ENCODE results near the gene KCNK17.

KCNK17 gene

DNA sequence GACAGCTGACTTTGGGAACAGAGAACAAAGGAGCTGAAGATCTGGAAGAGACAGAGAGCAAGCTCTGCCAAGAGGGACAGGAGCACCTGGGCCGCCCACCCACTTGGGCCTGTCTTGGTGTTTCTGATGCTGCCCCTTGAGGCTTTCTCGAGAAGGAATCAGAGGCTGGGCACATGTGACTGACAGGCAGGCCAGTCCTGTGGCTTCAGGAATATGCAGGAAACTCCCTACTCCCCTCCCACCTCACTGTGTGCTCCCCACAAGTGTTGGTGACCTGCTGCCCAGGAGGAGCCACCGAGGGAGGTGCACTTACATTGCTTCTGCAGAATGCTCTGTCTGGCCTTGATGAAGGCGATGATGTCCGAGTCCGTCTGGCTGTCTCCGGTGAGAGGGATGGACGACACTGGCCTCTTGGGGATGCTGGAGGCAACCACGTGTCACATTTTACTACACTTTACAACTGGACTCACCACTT lies 29.2 kb upstream of the KCNK17 start:
- no peak for TF ChIP-seq ZFX (IDR thresholded peaks at IDR 0.05; ENCODE audit: borderline replicate concordance)
- TF ChIP-seq, protein P1, sequence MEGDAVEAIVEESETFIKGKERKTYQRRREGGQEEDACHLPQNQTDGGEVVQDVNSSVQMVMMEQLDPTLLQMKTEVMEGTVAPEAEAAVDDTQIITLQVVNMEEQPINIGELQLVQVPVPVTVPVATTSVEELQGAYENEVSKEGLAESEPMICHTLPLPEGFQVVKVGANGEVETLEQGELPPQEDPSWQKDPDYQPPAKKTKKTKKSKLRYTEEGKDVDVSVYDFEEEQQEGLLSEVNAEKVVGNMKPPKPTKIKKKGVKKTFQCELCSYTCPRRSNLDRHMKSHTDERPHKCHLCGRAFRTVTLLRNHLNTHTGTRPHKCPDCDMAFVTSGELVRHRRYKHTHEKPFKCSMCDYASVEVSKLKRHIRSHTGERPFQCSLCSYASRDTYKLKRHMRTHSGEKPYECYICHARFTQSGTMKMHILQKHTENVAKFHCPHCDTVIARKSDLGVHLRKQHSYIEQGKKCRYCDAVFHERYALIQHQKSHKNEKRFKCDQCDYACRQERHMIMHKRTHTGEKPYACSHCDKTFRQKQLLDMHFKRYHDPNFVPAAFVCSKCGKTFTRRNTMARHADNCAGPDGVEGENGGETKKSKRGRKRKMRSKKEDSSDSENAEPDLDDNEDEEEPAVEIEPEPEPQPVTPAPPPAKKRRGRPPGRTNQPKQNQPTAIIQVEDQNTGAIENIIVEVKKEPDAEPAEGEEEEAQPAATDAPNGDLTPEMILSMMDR (IDR thresholded peaks at IDR 0.05) = no peak
- H3K27ac ChIP-seq = no peak overlapping the region

DNA sequence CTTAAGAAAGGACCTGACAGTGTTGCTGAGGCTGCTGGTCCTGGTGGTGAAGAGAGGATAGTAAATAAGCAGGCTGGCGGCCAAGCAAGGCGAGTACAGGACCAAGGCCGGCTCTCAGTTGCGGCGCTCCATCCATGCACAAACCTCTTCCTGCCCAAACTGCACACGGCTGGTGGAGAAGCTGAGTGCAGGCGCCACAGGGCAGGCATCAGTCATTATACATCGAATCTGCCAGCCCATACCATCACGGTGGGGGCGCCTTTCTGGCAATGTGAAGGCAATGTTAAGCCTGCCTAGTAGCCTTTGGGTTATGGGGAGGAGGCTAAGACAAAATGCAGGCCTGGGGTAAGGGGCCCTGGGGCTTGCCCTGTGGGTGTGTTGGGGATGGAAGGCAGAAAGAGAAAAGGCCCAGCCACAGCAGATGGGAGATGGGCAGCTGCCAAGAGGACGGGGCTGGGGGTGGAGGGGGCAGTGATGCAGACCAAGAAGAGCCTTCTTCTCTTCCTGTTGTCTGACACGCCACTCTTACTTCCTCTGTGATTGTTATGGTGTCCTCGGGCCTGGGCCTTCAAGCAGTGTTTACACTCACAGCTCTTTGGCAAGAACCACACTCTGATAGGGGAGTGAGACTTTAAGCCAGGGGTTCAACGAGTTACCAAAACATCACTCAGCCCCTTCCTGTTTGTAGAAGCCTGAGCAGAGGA lies 28.6 kb upstream of the KCNK17 start:
- TF ChIP-seq, protein P1 (IDR thresholded peaks at IDR 0.05) = no peak
- no peak for TF ChIP-seq ZFX (IDR thresholded peaks at IDR 0.05; ENCODE audit: borderline replicate concordance)
- H3K27ac ChIP-seq = no peak overlapping the region

DNA sequence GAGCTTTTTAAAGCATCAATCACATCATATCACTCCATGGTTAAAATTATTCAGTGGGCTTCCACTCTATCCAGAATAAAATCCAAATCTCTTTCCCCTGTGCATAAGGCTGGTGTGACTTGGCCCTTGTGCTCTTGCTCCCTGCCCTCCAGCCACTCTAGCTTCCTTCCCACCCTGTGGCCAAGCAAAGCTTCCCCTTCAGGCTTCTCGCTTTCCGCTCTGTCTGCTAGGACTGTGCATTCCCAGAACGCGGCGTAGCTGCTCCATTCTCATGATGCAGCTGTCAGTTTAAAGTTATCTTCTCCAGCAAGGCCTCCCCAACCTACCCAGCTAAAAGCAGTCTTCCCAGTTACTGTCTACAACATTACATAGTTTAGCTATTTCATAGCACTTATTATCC lies 27.7 kb upstream of the KCNK17 start:
- H3K27ac ChIP-seq = no peak overlapping the region
- TF ChIP-seq, protein P1 (IDR thresholded peaks at IDR 0.05) = no peak

DNA sequence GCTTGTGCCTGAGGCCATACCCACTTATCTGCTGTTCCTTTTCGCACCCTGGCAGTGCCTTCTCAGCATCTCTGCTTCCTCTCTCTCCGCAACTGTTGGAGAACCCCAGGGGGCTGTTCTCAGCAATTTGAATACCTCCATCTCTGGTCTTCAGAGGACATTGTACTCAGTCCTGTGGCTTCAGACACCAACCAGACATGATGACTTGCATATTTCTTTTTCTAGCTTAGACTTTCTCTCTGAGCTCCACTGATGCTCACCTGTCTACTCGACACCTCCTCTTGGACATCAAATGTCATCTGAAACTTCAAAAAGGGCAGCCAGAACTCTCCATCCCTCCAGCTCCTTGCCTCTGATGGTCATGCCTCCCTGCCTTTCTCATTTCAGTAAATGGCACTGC lies 27.1 kb upstream of the KCNK17 start:
- TF ChIP-seq, protein P1 (IDR thresholded peaks at IDR 0.05) = no peak
- no peak for TF ChIP-seq ZFX (IDR thresholded peaks at IDR 0.05; ENCODE audit: borderline replicate concordance)
- no peak overlapping the region for H3K27ac ChIP-seq

DNA sequence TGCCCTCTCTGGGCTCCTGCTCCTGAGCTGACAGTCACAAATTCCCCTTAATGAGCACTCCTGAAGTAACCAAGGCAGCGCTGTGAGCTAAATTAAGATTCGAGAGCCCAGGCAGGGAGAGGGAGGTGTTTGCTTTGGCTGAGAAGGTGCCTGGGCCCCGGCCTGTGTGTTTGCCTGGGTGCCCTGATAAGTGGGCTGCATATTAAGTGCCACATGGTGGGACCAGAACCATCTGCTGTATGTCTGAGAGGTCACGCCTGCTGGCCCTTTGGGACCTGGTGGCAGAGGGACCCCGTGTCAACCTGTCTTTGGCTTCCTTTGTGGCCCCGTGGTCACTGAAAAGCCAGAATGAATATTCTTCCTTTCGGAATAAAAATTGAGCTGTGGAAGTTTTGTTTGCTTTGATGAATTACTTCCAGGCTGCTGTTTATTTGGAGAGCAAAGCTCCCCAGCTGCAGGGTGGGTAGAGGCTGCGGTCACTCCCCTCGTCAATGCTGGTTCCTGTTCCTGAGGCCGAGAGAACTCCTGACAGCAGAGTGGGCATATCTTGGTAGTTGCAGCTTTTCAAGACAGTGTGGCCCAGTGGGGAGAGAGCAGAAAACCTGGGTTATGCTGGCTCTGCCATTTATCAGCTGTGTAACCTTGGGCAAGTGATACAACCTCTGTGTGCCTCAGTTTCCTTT lies 25.8 kb upstream of the KCNK17 start:
- TF ChIP-seq, protein P1 (IDR thresholded peaks at IDR 0.05) = no peak
- TF ChIP-seq ZFX (IDR thresholded peaks at IDR 0.05; ENCODE audit: borderline replicate concordance) = no peak
- no peak overlapping the region for H3K27ac ChIP-seq

DNA sequence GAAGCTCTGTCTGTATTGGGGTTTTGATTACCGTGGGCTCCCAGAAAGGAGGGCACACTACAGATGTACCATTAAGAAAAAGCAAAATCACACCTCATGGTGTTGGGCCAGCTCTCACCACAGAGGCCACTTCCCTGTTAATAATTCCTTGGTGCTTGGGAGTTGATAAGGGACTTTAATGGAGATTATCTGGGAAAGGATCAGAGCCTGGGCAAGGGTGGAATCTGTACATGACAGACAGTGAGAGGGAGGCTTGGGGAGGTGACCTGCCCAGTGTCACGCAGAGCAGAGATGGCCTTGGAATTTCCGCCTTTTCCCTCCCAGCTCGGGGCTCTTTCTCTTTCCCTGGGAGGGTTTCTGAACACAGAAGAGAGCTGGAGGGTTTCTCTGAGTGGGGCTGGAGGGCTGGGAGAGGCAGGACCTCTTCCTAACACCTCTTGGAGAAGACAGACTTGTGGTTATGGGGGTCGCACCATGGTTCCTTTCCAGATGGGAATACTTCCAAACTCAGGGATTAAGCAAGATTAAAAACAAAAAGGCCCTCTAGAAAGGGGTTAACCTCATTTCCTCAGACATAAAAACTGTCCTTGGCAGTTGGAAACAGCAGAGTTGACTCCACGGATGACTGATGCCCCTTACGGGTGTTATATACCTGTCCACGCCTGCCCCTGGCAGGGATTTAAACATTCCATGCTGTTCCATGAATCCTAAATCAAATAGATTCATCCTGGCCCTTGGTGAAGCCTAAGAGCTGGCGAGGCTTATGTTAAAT lies 25.1 kb upstream of the KCNK17 start:
- no peak overlapping the region for H3K27ac ChIP-seq

More for the DNA sequence above, 25.1 kb upstream of the KCNK17 start:
- TF ChIP-seq ZFX (IDR thresholded peaks at IDR 0.05; ENCODE audit: borderline replicate concordance) = no peak
- TF ChIP-seq, protein P1 (IDR thresholded peaks at IDR 0.05) = no peak
